ENCODE measurements around the gene EXOSC6.
"Not testable (repeated sequence)": the region's sequence is repeated elsewhere in the genome, so short reads cannot be mapped to it uniquely, and the experiment has no call there.

The EXOSC6 gene

DNA sequence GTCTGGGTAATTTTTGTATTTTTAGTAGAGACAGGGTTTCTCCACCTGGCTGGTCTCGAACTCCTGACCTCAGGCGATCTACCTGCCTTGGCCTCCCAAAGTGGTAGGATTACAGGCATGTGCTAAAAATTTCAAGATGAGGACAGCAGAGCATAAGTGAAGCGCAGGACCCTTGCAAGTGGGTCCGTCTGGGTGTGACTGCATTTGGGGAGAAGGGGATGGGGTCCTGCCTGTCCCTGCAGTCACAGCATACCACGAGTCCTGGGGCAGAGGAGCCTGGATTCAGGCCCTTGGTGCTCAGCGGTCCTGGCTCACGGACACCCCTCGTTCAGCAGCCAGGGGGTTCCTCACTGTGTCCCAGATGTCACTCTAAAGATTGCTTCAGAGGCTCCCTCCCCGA lies 53.5 kb downstream of the EXOSC6 start:
- DNase-seq = not testable (repeated sequence)

DNA sequence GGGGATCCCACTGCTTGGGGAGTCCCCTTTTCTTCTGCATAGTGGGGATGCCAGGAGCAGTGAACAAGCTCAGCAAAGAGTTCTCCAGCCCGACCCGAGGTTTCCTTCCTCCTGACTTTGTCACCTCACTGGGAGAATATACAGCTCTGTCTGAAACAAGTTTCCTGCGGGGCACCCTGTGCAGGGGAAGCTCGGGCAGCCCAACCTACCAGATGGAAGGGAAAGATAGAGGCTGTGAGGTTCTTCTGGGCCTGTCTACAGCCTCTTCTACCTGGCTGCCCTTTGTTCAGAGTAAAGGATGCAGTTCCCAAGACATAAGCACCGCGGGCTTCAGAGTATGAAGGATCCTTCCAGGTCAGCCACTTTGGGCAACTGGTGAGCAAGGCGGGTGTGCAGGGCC lies 54.1 kb downstream of the EXOSC6 start:
- DNase-seq = not testable (repeated sequence)

Measured in DMS 273 treated with DMSO at 0.1 percent for 48 hours (cell line).